ENCODE measurements around the gene MEF2C. TPM values are rescaled to one million over a fixed set of nuclear protein-coding genes. Genes with fewer than 3 reads are reported as not detected.

MEF2C gene
- total RNA-seq, 1 experiment from 2014 or later, result 1.7 TPM

DNA sequence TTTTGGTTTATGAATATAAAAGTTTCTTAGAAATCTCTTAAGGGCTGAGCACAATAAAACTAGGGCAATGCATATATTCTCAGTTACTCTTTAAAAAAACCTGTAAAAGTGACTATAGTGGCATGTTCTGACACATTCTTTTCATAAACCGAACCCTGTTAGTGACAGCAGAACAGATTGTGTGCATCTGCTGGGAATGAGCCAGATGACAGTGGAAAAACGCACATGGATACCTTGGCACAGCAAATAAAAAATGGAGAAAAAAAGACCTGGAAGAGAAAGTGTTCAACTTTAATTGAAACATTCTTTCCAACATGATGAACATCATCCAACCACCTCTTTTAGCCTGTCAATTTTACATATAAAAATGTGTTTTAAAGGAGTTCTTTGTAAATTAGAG, 12.7 kb downstream of the MEF2C start (continued):
- no peak for TF ChIP-seq NFYB (CRISPR knock-in tag; conservative IDR thresholded peaks at IDR 0.05; ENCODE audit: low read depth)
- TF ChIP-seq GRHL2 (CRISPR knock-in tag; IDR thresholded peaks at IDR 0.05; ENCODE audit: insufficient replicate concordance, severe bottlenecking), result no peak
- TF ChIP-seq RELA (CRISPR knock-in tag; IDR thresholded peaks at IDR 0.05; ENCODE audit: borderline replicate concordance), result no peak

GRCh38 chr5:88868468-88869068, 14.4 kb downstream of the MEF2C start:
- no peak for DNase-seq (ENCODE audit: low spot score)
- CTCF ChIA-PET, result no interaction called here

GRCh38 chr5:88867638-88868037, 15.3 kb downstream of the MEF2C start:
- Mint-ChIP-seq H3K27me3 (ENCODE audit: low read depth) (no peaks in the 10 kb centered on the region), H3K27ac (no peak overlapping the region), H3K36me3 (no peaks in the 10 kb centered on the region), H3K4me3 (no peak overlapping the region), H3K9me3 (0 out of 2 replicates have a peak, but pooled peaks cover 3% of the 10 kb centered on the region), H3K4me1 (no peaks in the 10 kb centered on the region)
- no peak for DNase-seq (ENCODE audit: low spot score)
- TF ChIP-seq, protein P1, sequence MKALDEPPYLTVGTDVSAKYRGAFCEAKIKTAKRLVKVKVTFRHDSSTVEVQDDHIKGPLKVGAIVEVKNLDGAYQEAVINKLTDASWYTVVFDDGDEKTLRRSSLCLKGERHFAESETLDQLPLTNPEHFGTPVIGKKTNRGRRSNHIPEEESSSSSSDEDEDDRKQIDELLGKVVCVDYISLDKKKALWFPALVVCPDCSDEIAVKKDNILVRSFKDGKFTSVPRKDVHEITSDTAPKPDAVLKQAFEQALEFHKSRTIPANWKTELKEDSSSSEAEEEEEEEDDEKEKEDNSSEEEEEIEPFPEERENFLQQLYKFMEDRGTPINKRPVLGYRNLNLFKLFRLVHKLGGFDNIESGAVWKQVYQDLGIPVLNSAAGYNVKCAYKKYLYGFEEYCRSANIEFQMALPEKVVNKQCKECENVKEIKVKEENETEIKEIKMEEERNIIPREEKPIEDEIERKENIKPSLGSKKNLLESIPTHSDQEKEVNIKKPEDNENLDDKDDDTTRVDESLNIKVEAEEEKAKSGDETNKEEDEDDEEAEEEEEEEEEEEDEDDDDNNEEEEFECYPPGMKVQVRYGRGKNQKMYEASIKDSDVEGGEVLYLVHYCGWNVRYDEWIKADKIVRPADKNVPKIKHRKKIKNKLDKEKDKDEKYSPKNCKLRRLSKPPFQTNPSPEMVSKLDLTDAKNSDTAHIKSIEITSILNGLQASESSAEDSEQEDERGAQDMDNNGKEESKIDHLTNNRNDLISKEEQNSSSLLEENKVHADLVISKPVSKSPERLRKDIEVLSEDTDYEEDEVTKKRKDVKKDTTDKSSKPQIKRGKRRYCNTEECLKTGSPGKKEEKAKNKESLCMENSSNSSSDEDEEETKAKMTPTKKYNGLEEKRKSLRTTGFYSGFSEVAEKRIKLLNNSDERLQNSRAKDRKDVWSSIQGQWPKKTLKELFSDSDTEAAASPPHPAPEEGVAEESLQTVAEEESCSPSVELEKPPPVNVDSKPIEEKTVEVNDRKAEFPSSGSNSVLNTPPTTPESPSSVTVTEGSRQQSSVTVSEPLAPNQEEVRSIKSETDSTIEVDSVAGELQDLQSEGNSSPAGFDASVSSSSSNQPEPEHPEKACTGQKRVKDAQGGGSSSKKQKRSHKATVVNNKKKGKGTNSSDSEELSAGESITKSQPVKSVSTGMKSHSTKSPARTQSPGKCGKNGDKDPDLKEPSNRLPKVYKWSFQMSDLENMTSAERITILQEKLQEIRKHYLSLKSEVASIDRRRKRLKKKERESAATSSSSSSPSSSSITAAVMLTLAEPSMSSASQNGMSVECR (CRISPR knock-in tag; IDR thresholded peaks at IDR 0.05; ENCODE audit: borderline replicate concordance), result no peak
- TF ChIP-seq ZNF138 (CRISPR knock-in tag; conservative IDR thresholded peaks at IDR 0.05) (no peak), FOXJ3 (CRISPR knock-in tag; IDR thresholded peaks at IDR 0.05; ENCODE audit: borderline replicate concordance) (no peak), USF2 (CRISPR knock-in tag; IDR thresholded peaks at IDR 0.05) (no peak), OVOL2 (CRISPR knock-in tag; IDR thresholded peaks at IDR 0.05; ENCODE audit: borderline replicate concordance) (no peak), RELA (CRISPR knock-in tag; IDR thresholded peaks at IDR 0.05; ENCODE audit: borderline replicate concordance) (no peak), TP53 (CRISPR knock-in tag; IDR thresholded peaks at IDR 0.05) (no peak), SOX15 (CRISPR knock-in tag; IDR thresholded peaks at IDR 0.05) (no peak), E2F5 (CRISPR knock-in tag; IDR thresholded peaks at IDR 0.05) (no peak), NFYB (CRISPR knock-in tag; conservative IDR thresholded peaks at IDR 0.05; ENCODE audit: low read depth) (no peak), ZNF317 (CRISPR knock-in tag; IDR thresholded peaks at IDR 0.05; ENCODE audit: borderline replicate concordance, low read depth) (no peak), ZNF416 (CRISPR knock-in tag; IDR thresholded peaks at IDR 0.05) (no peak)
- TF ChIP-seq, protein P2, sequence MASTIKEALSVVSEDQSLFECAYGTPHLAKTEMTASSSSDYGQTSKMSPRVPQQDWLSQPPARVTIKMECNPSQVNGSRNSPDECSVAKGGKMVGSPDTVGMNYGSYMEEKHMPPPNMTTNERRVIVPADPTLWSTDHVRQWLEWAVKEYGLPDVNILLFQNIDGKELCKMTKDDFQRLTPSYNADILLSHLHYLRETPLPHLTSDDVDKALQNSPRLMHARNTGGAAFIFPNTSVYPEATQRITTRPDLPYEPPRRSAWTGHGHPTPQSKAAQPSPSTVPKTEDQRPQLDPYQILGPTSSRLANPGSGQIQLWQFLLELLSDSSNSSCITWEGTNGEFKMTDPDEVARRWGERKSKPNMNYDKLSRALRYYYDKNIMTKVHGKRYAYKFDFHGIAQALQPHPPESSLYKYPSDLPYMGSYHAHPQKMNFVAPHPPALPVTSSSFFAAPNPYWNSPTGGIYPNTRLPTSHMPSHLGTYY (CRISPR knock-in tag; IDR thresholded peaks at IDR 0.05), result no peak
- TF ChIP-seq, protein P3, sequence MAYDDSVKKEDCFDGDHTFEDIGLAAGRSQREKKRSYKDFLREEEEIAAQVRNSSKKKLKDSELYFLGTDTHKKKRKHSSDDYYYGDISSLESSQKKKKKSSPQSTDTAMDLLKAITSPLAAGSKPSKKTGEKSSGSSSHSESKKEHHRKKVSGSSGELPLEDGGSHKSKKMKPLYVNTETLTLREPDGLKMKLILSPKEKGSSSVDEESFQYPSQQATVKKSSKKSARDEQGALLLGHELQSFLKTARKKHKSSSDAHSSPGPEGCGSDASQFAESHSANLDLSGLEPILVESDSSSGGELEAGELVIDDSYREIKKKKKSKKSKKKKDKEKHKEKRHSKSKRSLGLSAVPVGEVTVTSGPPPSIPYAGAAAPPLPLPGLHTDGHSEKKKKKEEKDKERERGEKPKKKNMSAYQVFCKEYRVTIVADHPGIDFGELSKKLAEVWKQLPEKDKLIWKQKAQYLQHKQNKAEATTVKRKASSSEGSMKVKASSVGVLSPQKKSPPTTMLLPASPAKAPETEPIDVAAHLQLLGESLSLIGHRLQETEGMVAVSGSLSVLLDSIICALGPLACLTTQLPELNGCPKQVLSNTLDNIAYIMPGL (CRISPR knock-in tag; IDR thresholded peaks at IDR 0.05), result no peak
- TF ChIP-seq, protein P4, sequence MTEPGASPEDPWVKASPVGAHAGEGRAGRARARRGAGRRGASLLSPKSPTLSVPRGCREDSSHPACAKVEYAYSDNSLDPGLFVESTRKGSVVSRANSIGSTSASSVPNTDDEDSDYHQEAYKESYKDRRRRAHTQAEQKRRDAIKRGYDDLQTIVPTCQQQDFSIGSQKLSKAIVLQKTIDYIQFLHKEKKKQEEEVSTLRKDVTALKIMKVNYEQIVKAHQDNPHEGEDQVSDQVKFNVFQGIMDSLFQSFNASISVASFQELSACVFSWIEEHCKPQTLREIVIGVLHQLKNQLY (CRISPR knock-in tag; IDR thresholded peaks at IDR 0.05), result no peak
- TF ChIP-seq, protein P5, sequence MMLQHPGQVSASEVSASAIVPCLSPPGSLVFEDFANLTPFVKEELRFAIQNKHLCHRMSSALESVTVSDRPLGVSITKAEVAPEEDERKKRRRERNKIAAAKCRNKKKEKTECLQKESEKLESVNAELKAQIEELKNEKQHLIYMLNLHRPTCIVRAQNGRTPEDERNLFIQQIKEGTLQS (CRISPR knock-in tag; conservative IDR thresholded peaks at IDR 0.05), result no peak
- TF ChIP-seq, protein P6, sequence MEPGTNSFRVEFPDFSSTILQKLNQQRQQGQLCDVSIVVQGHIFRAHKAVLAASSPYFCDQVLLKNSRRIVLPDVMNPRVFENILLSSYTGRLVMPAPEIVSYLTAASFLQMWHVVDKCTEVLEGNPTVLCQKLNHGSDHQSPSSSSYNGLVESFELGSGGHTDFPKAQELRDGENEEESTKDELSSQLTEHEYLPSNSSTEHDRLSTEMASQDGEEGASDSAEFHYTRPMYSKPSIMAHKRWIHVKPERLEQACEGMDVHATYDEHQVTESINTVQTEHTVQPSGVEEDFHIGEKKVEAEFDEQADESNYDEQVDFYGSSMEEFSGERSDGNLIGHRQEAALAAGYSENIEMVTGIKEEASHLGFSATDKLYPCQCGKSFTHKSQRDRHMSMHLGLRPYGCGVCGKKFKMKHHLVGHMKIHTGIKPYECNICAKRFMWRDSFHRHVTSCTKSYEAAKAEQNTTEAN (CRISPR knock-in tag; IDR thresholded peaks at IDR 0.05), result no peak
- ChIA-PET CTCF (interaction anchor here (1.5 kb wide), 1 partner anchor 137 kb away, joined by 3 read pairs; no protein-coding TSS in a partner anchor), POLR2A (no interaction called here)
- no peak for ATAC-seq

More at GRCh38 chr5:88868468-88869068, 14.4 kb downstream of the MEF2C start:
- Mint-ChIP-seq H3K27me3 (ENCODE audit: low read depth) (no peaks in the 10 kb centered on the region), H3K4me1 (no peaks in the 10 kb centered on the region), H3K27ac (no peak overlapping the region), H3K36me3 (no peaks in the 10 kb centered on the region), H3K9me3 (0 out of 2 replicates have a peak, but pooled peaks cover 3% of the 10 kb centered on the region), H3K4me3 (no peak overlapping the region)
- TF ChIP-seq GTF2I (CRISPR knock-in tag; conservative IDR thresholded peaks at IDR 0.05) (no peak), NR1H2 (CRISPR knock-in tag; IDR thresholded peaks at IDR 0.05) (no peak)
- no peak for ATAC-seq
- POLR2A ChIA-PET, result no interaction called here
